CD14-positive monocyte (primary cell): Measurements from ENCODE around the gene FLOT2. TPM values are rescaled to one million over a fixed set of nuclear protein-coding genes. Genes with fewer than 3 reads are reported as not detected.
"Not testable (repeated sequence)": the region's sequence is repeated elsewhere in the genome, so short reads cannot be mapped to it uniquely, and the experiment has no call there.

Experiments used
- DNase-seq, 3 donors: peaks; one replicate each; pipeline ENCODE4 v3.0.0-alpha.2; 2011 to 2022
- H2AFZ ChIP-seq: 2 replicates; pipeline ENCODE4 v1.6.0; 2012; ENCODE audit warnings: mild to moderate bottlenecking, low read depth, low read length, inconsistent platforms; ENCODE audit not compliant: insufficient read depth, poor library complexity, severe bottlenecking
- H3K27ac ChIP-seq, 2 donors: 1 replicate in 1 of 2; 2 replicates in 1 of 2; pipeline ENCODE4 v1.5.1; 2012 to 2013; ENCODE audit warnings: low read length in 2 of 2, control low read depth in 1 of 2, inconsistent platforms in 1 of 2, low read depth in 1 of 2, mild to moderate bottlenecking in 1 of 2
- H3K27me3 ChIP-seq, 2 donors: one replicate each; pipeline versions ENCODE4 v1.6.0 to v1.6.1; 2011 to 2013; ENCODE audit warnings: low read length in 2 of 2; ENCODE audit not compliant: control insufficient read depth in 2 of 2, insufficient read depth in 2 of 2
- H3K36me3 ChIP-seq, 2 donors: replicated peaks in 1 of 2; 1 replicate in 1 of 2; 2 replicates in 1 of 2; pipeline versions ENCODE4 v1.5.1 to v1.6.1; 2012 to 2013; ENCODE audit warnings: low read length in 2 of 2, control low read depth in 1 of 2, inconsistent platforms in 1 of 2, mild to moderate bottlenecking in 1 of 2; ENCODE audit not compliant: insufficient read depth in 2 of 2, control insufficient read depth in 1 of 2
- H3K4me1 ChIP-seq, 2 donors: 1 replicate in 1 of 2; 2 replicates in 1 of 2; pipeline versions ENCODE4 v1.5.1 to v1.6.1; 2012 to 2013; ENCODE audit warnings: low read length in 2 of 2, control low read depth in 1 of 2, inconsistent platforms in 1 of 2, mild to moderate bottlenecking in 1 of 2, moderate library complexity in 1 of 2; ENCODE audit not compliant: insufficient read depth in 2 of 2, control insufficient read depth in 1 of 2
- H3K4me2 ChIP-seq: replicated peaks from 2 replicates; pipeline ENCODE3; 2012; ENCODE audit warnings: low read length, moderate library complexity, mild to moderate bottlenecking; ENCODE audit not compliant: poor library complexity, severe bottlenecking; ENCODE audit errors: extremely low read depth
- H3K4me3 ChIP-seq, 3 experiments: fragments of 200-600 bp in 1 of 3; sonication (generic) in 1 of 3; replicated peaks in 1 of 3; 1 replicate in 2 of 3; 2 replicates in 1 of 3; pipeline ENCODE4 v1.5.1; 2011 to 2013; ENCODE audit warnings: low read length in 3 of 3, mild to moderate bottlenecking in 3 of 3, control low read depth in 2 of 3, low read depth in 2 of 3, inconsistent platforms in 1 of 3, moderate library complexity in 1 of 3
- H3K79me2 ChIP-seq: 2 replicates; pipeline ENCODE4 v1.6.0; 2012; ENCODE audit warnings: mild to moderate bottlenecking, control low read depth, inconsistent platforms, low read length, moderate library complexity; ENCODE audit not compliant: insufficient read depth
- H3K9ac ChIP-seq: 2 replicates; pipeline ENCODE4 v1.6.0; 2017; ENCODE audit warnings: low read length, mild to moderate bottlenecking; ENCODE audit not compliant: insufficient read depth, poor library complexity, severe bottlenecking
- H3K9me3 ChIP-seq, 2 donors: replicated peaks in 1 of 2; 1 replicate in 1 of 2; 2 replicates in 1 of 2; pipeline versions ENCODE4 v1.5.1 to v1.6.1; 2012 to 2013; ENCODE audit warnings: low read length in 2 of 2, control low read depth in 1 of 2; ENCODE audit not compliant: control insufficient read depth in 1 of 2, insufficient read depth in 1 of 2
- H4K20me1 ChIP-seq: 2 replicates; pipeline ENCODE4 v1.6.0; 2012; ENCODE audit warnings: mild to moderate bottlenecking, low read length, control low read depth, moderate library complexity; ENCODE audit not compliant: insufficient read depth
- H3K27ac Mint-ChIP-seq, 7 donors: one replicate each; pipeline ENCODE4 v1.8.0; 2020; ENCODE audit warnings: mild to moderate bottlenecking in 7 of 7, mixed read lengths in 7 of 7, moderate library complexity in 6 of 7, inconsistent platforms in 2 of 7
- H3K27me3 Mint-ChIP-seq, 3 donors: one replicate each; pipeline ENCODE4 v1.8.0; 2021 to 2022; ENCODE audit warnings: low read depth in 3 of 3, mild to moderate bottlenecking in 3 of 3, mixed read lengths in 3 of 3, moderate library complexity in 3 of 3, inconsistent platforms in 1 of 3
- H3K36me3 Mint-ChIP-seq, 2 donors: one replicate each; pipeline ENCODE4 v1.8.0; 2020; ENCODE audit warnings: mixed read lengths in 2 of 2, inconsistent platforms in 1 of 2, mild to moderate bottlenecking in 1 of 2
- H3K4me1 Mint-ChIP-seq: one replicate; pipeline ENCODE4 v1.8.0; 2020; ENCODE audit warnings: mild to moderate bottlenecking, mixed read lengths
- H3K4me3 Mint-ChIP-seq, 2 donors: one replicate each; pipeline ENCODE4 v1.8.0; 2020; ENCODE audit warnings: mild to moderate bottlenecking in 2 of 2, mixed read lengths in 2 of 2, moderate library complexity in 1 of 2
- H3K9me3 Mint-ChIP-seq, 7 donors: one replicate each; pipeline ENCODE4 v1.8.0; 2020 to 2022; ENCODE audit warnings: mixed read lengths in 7 of 7, mild to moderate bottlenecking in 6 of 7, moderate library complexity in 6 of 7, inconsistent platforms in 2 of 7
- CTCF ChIP-seq: fragments of 200-600 bp; IDR thresholded peaks from one replicate; pipeline ENCODE4 v1.8.0; 2022; ENCODE audit warnings: antibody characterized with exemption, mild to moderate bottlenecking
- WGBS: methylation state at CpG from one replicate; pipeline ENCODE4 v1.1.5; 2013; ENCODE audit warnings: missing lambda C conversion rate; ENCODE audit not compliant: insufficient coverage; 5-methylcytosine and 5-hydroxymethylcytosine counted together
- intact Hi-C, 2 donors: fragments of 100-400 bp; cut with micrococcal nuclease; formaldehyde crosslinking; loops; one replicate each; pipeline versions ENCODE4 v1.15.0 to v1.15.1; 2023
- polyA plus RNA-seq, 3 donors: library from polyadenylated mRNA; depleted of rRNA in 1 of 3; unstranded in 2 of 3; stranded (reverse) in 1 of 3; fragments of 300-500 nt in 2 of 3; fragments of >200 nt in 1 of 3; fragmentation: Illumina TruSeq in 2 of 3; gene quantifications; 1 replicate in 2 of 3; 2 replicates in 1 of 3; pipeline ENCODE4 v1.2.3, GENCODE V29; 2012 to 2021

The FLOT2 gene
- polyA plus RNA-seq, 3 donors, result 138 to 271 (median 244) TPM

DNA sequence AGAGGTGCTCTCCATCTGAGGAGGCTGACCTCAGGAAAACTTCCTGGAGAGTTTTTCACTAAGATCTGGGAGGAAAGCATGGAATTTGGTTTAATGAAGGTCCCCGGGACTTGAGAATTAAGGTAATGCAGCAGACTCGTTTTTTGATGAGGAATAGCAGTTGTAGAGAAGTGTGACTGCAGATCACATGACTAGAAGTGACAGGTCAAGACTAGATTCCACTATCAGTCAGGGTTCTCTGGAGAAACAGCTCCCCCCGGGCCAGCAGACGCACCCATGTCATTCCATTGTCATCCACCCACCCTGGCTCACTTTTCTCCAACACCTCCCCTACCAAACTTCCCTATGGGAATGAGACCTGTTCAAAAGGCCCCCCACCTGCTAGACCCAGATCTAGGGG, 7.3 kb upstream of the FLOT2 start:
- intact Hi-C loops, result loop anchor here (5.0 to 10.0 kb wide), 2 partner anchors 48 to 210 kb away; partner anchors contain the start of gene PHF12 (in 1 of the 2)

GRCh38 chr17:28903546-28903841, 6.0 kb upstream of the FLOT2 start:
- not testable (repeated sequence) for H3K9me3 Mint-ChIP-seq, DNase-seq, H3K9ac ChIP-seq, H3K27me3 ChIP-seq, H3K9me3 ChIP-seq, H3K27me3 Mint-ChIP-seq, H3K27ac ChIP-seq, H3K4me2 ChIP-seq, H2AFZ ChIP-seq
- H3K4me1 ChIP-seq, result peaks cover 17 to 26% of the 10 kb centered on the region in 2 donors
- peaks cover 16% of the 10 kb centered on the region for H3K79me2 ChIP-seq
- H3K36me3 Mint-ChIP-seq, result peaks cover 32 to 33% of the 10 kb centered on the region in 2 donors
- H3K27ac Mint-ChIP-seq, result peak overlapping the region in 3 of 7 donors; percentile 54 to 62 (median 56)
- peak overlapping the region in 1 of 3 experiments; percentile 88 for H3K4me3 ChIP-seq
- peaks cover 30% of the 10 kb centered on the region for H4K20me1 ChIP-seq
- peaks cover 23% of the 10 kb centered on the region for H3K4me1 Mint-ChIP-seq
- WGBS, result 95% methylated on average over 2 of the region's 5 CpGs
- intact Hi-C loops, result loop anchor here (2.0 to 10.0 kb wide), 3 partner anchors 47 to 211 kb away; partner anchors contain the start of gene PHF12 (in 2 of the 2)
- H3K4me3 Mint-ChIP-seq, result peak overlapping the region in 1 of 2 donors; percentile 47
- H3K36me3 ChIP-seq, result peaks cover 28 to 30% of the 10 kb centered on the region in 2 donors

More for the DNA sequence above, 7.3 kb upstream of the FLOT2 start:
- Histone ChIP-seq H3K4me1 (peaks cover 16 to 26% of the 10 kb centered on the region in 2 donors), H3K27me3 (no peaks in the 10 kb centered on the region), H3K27ac (peak overlapping the region in 1 of 2 donors; percentile 38), H3K9me3 (no peaks in the 10 kb centered on the region), H3K4me2 (no peak overlapping the region), H3K36me3 (peaks cover 41 to 43% of the 10 kb centered on the region in 2 donors), H3K9ac (no peak overlapping the region), H3K79me2 (peaks cover 12% of the 10 kb centered on the region), H4K20me1 (peaks cover 39% of the 10 kb centered on the region), H3K4me3 (no peak overlapping the region), H2AFZ (no peak overlapping the region)
- DNase-seq, result no peak
- Mint-ChIP-seq H3K4me3 (peak overlapping the region in 1 of 2 donors; percentile 25), H3K27ac (peak overlapping the region in 1 of 7 donors; percentile 26), H3K4me1 (peaks cover 20% of the 10 kb centered on the region), H3K9me3 (peaks cover 0 to 2% (median 0%) of the 10 kb centered on the region in 7 donors), H3K27me3 (peaks cover 1 to 7% (median 2%) of the 10 kb centered on the region in 3 donors), H3K36me3 (peaks cover 43% of the 10 kb centered on the region in 2 donors)
- 100% methylated on average over 1 of the region's 4 CpGs for WGBS
- TF ChIP-seq CTCF, result no peak
